GM21529 (cell line): ENCODE data around the gene COX6B1.
A peak's percentile ranks its signal among the peaks of the same experiment; 100 is the strongest.
"Not testable (repeated sequence)": the region's sequence is repeated elsewhere in the genome, so short reads cannot be mapped to it uniquely, and the experiment has no call there.

ENCODE experiments used
- ATAC-seq: cut with Tn5 transposase; IDR thresholded peaks from one replicate; pipeline ENCODE4 v1.9.1; 2021; ENCODE audit not compliant: unreplicated experiment

COX6B1 gene, protein sequence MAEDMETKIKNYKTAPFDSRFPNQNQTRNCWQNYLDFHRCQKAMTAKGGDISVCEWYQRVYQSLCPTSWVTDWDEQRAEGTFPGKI

DNA sequence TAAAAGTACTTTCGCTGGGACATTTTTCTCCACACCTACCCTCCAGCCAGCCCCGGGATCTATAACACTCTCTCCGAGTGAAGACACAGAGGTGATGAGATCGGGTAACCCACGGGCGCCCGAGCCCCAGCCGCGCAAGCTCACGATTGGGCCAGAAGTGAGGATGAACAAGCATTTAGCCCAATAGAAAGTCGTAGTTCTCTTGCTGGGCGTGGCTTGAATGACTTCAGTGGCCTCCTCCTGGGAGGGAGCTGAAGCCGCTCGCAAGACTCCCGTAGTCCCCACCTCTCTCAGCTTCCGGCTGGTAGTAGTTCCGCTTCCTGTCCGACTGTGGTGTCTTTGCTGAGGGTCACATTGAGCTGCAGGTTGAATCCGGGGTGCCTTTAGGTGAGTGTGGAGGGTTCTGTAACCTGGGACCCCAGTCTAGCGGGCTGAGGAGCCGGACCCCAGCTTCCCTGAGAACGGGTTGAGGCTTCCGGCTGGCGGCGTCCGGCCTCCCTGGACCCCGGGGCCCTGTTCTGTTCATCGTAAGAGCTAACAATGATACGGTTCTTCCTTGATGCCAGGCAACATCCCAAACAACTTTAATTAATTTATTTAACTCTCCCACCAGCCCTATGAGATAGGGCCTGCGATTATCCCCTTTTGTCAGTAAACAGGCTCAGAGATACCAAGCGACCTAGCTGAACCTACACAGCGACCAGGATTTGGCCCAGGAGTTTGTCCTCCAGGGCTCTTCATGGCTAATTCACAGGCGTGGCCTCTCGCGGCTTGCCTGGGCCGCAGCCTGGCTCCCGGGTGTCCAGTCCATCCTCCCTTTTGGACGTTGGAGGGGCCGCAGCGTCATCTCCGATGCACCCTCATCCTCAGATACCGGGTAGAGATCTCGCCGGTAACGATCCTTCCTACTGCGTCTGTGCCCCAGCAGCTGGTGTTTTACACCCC lies at the start of gene COX6B1:
Gene COX6B1 (plus strand): TSS at position 307 of the 945 bp plus-strand sequence. CDS start 2,921 bp downstream, outside the sequence.
- peak; percentile 53 for ATAC-seq

DNA sequence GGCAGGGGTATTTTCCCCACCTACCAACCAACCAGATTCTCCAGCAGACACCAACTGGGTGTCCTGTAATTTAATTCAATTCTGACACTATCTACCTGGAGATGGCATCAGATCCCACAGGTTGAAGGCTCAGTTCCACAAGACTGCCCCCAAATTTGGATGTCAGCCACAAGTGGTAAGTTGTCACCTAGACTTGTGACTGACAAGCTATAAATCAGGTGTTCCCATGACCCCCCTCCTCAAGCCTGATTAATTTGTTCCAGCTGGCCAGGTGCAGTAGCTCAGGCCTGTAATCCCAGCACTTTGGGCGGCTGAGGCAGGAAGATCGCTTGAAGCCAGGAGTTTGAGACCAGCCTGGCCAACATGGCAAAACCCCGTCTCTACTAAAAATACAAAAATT lies 46.2 kb upstream of the COX6B1 start:
- no peak for ATAC-seq

GRCh38 chr19:35604436-35604835 lies 43.7 kb upstream of the COX6B1 start:
- not testable (repeated sequence) for ATAC-seq

GRCh38 chr19:35607170-35607569 lies 41.0 kb upstream of the COX6B1 start:
- not testable (repeated sequence) for ATAC-seq

DNA sequence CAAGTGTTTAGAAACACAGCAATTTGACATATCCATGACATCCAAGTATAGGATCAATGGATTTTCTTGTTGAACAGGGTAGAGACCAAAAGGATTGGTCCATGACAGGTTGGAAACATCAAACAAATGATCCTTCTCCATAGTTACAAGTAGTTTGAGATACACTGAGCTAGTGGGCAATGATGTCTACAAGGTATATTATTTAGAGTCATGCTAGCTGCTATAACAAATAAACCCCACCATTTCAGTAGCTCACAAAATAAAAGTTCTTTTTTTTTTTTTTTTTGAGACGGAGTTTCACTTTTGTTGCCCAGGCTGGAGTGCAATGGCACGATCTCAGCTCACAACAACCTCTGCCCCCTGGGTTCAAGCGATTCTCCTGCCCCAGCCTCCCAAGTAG lies 40.5 kb upstream of the COX6B1 start:
- ATAC-seq = no peak

DNA sequence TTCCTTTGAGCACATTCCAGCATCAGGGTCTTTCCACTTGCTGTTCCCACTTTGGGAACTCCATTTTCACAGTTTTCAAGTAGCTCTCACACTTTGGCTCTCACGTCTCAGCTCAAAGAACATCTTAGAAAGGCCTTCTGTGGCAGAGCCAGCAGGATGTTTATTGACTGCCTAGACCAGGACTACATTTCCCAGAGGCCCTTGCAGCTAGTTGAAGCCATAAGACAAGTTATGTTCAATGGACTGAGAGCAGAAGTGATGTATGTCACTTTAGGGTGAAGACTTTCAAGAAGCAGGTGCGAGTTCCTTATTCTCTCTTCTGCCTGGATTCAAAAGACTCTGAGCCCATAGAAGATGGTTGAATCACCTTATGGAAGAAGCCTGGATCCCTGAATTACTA lies 39.9 kb upstream of the COX6B1 start:
- no peak for ATAC-seq

DNA sequence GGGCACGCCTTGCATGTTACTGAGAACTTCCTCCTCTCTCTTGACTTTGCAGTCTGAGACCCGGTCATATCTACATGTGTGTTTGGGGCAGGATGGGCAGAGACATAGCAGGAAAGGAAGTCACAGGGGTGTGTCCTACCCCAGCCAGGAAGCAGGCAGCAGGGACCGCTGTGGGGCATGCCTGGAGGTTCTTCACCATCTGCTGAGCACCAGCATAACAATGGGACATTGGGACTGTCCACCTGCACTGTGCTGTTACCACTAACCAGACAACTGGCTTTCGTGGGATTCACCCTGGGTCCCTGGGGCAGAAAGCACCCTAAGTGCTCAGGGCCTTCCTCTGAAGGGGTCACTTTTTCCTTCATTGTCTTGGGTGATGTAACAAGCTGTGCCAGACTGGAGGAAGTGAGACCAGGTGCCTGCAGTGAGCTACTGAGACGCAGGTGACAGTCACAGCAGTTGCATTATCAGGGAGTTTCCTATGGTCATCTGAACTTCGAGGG lies 38.2 kb upstream of the COX6B1 start:
- peak; percentile 38 for ATAC-seq

- no peak for ATAC-seq
Observed at GRCh38 chr19:35612224-35612558, 35.9 kb upstream of the COX6B1 start.

DNA sequence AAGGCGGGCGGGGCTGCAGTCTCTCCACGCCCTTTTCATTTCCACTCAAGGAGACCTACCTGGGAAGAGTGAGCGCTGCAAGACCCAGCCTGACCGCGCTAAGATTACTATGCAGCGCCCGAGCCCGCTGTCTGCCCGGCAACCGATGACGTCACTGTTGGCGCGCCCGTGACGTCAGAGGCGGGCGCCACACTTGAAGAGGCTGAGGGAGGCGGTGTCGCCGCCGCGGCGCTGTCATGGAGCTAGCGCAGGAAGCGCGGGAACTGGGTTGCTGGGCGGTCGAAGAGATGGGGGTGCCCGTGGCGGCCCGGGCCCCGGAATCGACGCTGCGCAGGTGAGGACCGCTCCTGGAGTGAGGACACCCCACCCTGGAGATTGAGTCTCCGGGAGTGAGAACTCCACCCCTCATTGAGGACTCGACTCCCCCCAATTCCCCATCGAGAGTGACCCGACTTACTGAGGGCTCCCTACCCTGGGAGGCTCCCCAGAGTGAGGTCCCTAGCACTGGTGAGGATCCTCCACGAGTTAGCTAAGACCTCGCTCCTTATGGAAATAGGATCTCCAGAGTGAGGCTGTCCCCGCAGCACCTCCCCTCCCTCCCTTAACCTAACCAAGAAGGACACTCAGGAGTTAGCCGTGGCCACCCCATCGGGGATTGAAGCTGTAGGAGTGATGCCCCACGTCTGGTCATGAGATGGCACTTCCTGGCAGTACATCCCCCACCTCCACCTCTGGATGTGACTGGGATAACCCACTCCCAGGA lies 35.4 kb upstream of the COX6B1 start, which contains the start of gene HAUS5:
Gene HAUS5 (plus strand): TSS at position 177 of the 763 bp plus-strand sequence. CDS start 60 bp downstream, at position 237.
- ATAC-seq = peak; percentile 67

GRCh38 chr19:35613574-35613973 lies 34.5 kb upstream of the COX6B1 start:
- no peak for ATAC-seq

GRCh38 chr19:35615036-35615435 lies 33.1 kb upstream of the COX6B1 start:
- no peak for ATAC-seq

- no peak for ATAC-seq
Observed at GRCh38 chr19:35618857-35619256, 29.3 kb upstream of the COX6B1 start.

GRCh38 chr19:35619290-35619923 lies 28.7 kb upstream of the COX6B1 start:
- no peak for ATAC-seq

GRCh38 chr19:35620001-35620400 lies 28.1 kb upstream of the COX6B1 start:
- no peak for ATAC-seq

GRCh38 chr19:35621708-35622107 lies 26.4 kb upstream of the COX6B1 start:
- no peak for ATAC-seq

- no peak for ATAC-seq
Observed at GRCh38 chr19:35622750-35623149, 25.4 kb upstream of the COX6B1 start.

DNA sequence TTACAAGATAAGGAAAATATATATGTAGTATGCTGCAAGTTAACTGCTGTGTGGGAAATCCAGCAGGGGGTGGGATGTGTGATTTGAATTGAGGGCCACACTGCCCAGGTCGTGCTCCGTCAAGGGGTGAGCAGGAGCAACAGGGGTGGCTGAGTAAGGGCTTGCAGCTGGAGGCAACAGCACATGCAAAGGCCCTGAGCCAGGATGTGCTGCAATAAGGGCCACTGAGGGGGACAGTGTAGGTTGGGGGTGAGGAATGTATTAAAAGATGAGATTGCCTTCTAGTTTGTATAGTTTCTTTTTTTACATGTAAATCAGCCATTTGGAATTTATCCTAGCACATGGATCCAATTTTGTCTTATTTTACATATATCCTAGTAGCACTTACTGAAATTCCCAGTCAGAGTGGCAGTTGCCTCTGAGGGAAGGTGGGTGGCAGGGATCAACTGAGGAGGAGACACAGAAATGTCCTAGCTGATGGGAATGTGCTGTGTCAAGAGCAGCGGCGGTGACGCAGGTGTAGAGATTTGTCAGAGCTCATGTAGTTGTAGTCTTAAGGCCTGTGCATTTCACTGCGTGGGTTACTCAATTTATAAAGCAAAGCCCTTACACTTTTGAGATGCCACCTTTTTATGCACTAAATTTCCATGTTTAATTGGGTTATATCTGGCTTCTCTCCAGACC lies 24.7 kb upstream of the COX6B1 start:
- no peak for ATAC-seq

DNA sequence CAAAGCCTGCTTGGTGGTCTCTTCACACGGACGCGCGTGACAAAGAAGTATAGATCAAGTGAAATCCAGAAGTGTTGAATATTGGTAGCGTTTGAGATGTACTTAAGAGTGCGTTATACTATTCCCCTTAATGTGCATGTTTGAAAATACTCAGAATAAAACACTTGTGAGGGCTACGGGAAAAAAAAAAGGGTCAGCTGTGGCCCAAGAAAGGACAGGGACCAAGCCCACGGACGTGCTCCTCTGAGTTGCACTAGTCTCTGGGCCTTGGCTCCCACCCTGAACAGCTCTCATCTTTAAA lies 19.9 kb upstream of the COX6B1 start:
- no peak for ATAC-seq

- ATAC-seq = peak; percentile 96
Observed at GRCh38 chr19:35628565-35629331, 19.4 kb upstream of the COX6B1 start, which contains the start of gene RBM42. RBM42 (plus strand) TSS chr19:35629036; CDS start chr19:35629154, 118 bp downstream.

GRCh38 chr19:35629332-35629633 lies 18.8 kb upstream of the COX6B1 start:
- no peak for ATAC-seq
